NCI-H460 (cell line): ENCODE data around the gene CD4. TPM values are rescaled to one million over a fixed set of nuclear protein-coding genes. Genes with fewer than 3 reads are reported as not detected.
A peak's percentile ranks its signal among the peaks of the same experiment; 100 is the strongest.
"Not testable (repeated sequence)": the region's sequence is repeated elsewhere in the genome, so short reads cannot be mapped to it uniquely, and the experiment has no call there.

ENCODE experiments used
- DNase-seq: peaks from one replicate; pipeline ENCODE4 v3.0.0-alpha.2; 2016; ENCODE audit warnings: low read depth; ENCODE audit errors: extremely low read depth
- total RNA-seq: library from RNA; depleted of rRNA; stranded (reverse); fragments of >200 nt; shearing (Covaris generic); gene quantifications from 2 replicates; pipeline ENCODE4 v1.2.3, GENCODE V29; 2014; rRNA removed

The CD4 gene
- total RNA-seq, 1 experiment from 2014 or later = not detected

GRCh38 chr12:6863033-6863432 lies 73.7 kb downstream of the CD4 start:
- no peak for DNase-seq

GRCh38 chr12:6863586-6864321 lies 74.4 kb downstream of the CD4 start:
- DNase-seq = no peak

GRCh38 chr12:6865307-6865706 lies 76.0 kb downstream of the CD4 start:
- DNase-seq = not testable (repeated sequence)

- DNase-seq = no peak
Observed at GRCh38 chr12:6866163-6866919, 77.0 kb downstream of the CD4 start.

- no peak for DNase-seq
Observed at GRCh38 chr12:6866920-6867412, 77.6 kb downstream of the CD4 start.

- peak; percentile 63 for DNase-seq
Observed at GRCh38 chr12:6867413-6868210, 78.3 kb downstream of the CD4 start, which contains the start of gene TPI1. TPI1 (plus strand) TSS chr12:6867531; CDS start chr12:6867567, 36 bp downstream.

- DNase-seq = no peak
Observed at GRCh38 chr12:6868211-6869048, 79.1 kb downstream of the CD4 start.

- peak; percentile 58 for DNase-seq
Observed at GRCh38 chr12:6869049-6870021, 80.0 kb downstream of the CD4 start.

- not testable (repeated sequence) for DNase-seq
Observed at GRCh38 chr12:6870304-6870703, 81.0 kb downstream of the CD4 start.

Other genes starting within 250 kb of the CD4 start
- 0.15 TPM in 1 of 2 replicates, not detected in the other for gene IFFO1, start 233.5 kb upstream of the CD4 start, total RNA-seq
- gene NOP2, start 221.2 kb upstream of the CD4 start, total RNA-seq = 54.0 and 58.2 TPM in 2 replicates
- gene CHD4, start 182.1 kb upstream of the CD4 start, total RNA-seq = 67.0 and 83.8 TPM in 2 replicates
- not detected in 2 replicates for gene LPAR5, start 153.6 kb upstream of the CD4 start, total RNA-seq
- gene ACRBP, start 142.1 kb upstream of the CD4 start, total RNA-seq = 0.40 TPM in 1 of 2 replicates, not detected in the other
- 16.3 and 17.6 TPM in 2 replicates for gene ING4, start 126.4 kb upstream of the CD4 start, total RNA-seq
- gene ZNF384, start 100.2 kb upstream of the CD4 start, total RNA-seq = 14.7 and 18.9 TPM in 2 replicates
- not detected in 2 replicates for gene PIANP, start 88.7 kb upstream of the CD4 start, total RNA-seq
- gene COPS7A, start 65.5 kb upstream of the CD4 start, total RNA-seq = 75.2 and 77.1 TPM in 2 replicates
- 96.3 and 98.8 TPM in 2 replicates for gene MLF2, start 36.4 kb upstream of the CD4 start, total RNA-seq
- gene PTMS, start 23.2 kb upstream of the CD4 start, total RNA-seq = 116 and 158 TPM in 2 replicates
- 0.25 TPM in 1 of 2 replicates, not detected in the other for gene LAG3, start 17.0 kb upstream of the CD4 start, total RNA-seq
- gene GPR162, start 32.3 kb downstream of the CD4 start, total RNA-seq = 0.61 and 0.94 TPM in 2 replicates
- 16.4 and 16.8 TPM in 2 replicates for gene P3H3, start 38.9 kb downstream of the CD4 start, total RNA-seq
- gene GNB3, start 51.4 kb downstream of the CD4 start, total RNA-seq = 1.5 and 2.3 TPM in 2 replicates
- 31.6 and 33.4 TPM in 2 replicates for gene CDCA3, start 61.8 kb downstream of the CD4 start, total RNA-seq
- gene USP5, start 62.6 kb downstream of the CD4 start, total RNA-seq = 30.7 and 33.5 TPM in 2 replicates
- gene TPI1, start 78.0 kb downstream of the CD4 start, total RNA-seq = 885 and 1,221 TPM in 2 replicates
- 8.1 and 9.1 TPM in 2 replicates for gene SPSB2, start 83.8 kb downstream of the CD4 start, total RNA-seq
- 11.9 and 12.7 TPM in 2 replicates for gene LRRC23, start 115.3 kb downstream of the CD4 start, total RNA-seq
- gene ENO2, start 125.1 kb downstream of the CD4 start, total RNA-seq = 12.4 and 13.2 TPM in 2 replicates
- 6.6 and 10.5 TPM in 2 replicates for gene ATN1, start 138.4 kb downstream of the CD4 start, total RNA-seq
- gene RNU7-1, start 154.3 kb downstream of the CD4 start, total RNA-seq = not detected in 2 replicates
- gene C12orf57, start 154.5 kb downstream of the CD4 start, total RNA-seq = 127 and 130 TPM in 2 replicates
- gene PTPN6, start 161.8 kb downstream of the CD4 start, total RNA-seq = 3.4 and 5.4 TPM in 2 replicates
- gene PHB2, start 181.1 kb downstream of the CD4 start, total RNA-seq = 277 and 299 TPM in 2 replicates
- gene EMG1, start 181.4 kb downstream of the CD4 start, total RNA-seq = 47.5 and 52.5 TPM in 2 replicates
- gene LPCAT3, start 228.9 kb downstream of the CD4 start, total RNA-seq = 9.3 and 10.6 TPM in 2 replicates